Type B pancreatic cell (in vitro differentiated cells): ENCODE measurements around the gene RANBP2. TPM values are rescaled to one million over a fixed set of nuclear protein-coding genes. Genes with fewer than 3 reads are reported as not detected.

Experiments
- DNase-seq: peaks from one replicate; pipeline ENCODE4 v3.0.0; 2021; ENCODE audit warnings: mixed read lengths; ENCODE audit not compliant: unreplicated experiment; ENCODE audit errors: extremely low spot score
- H3K27ac Mint-ChIP-seq: 2 replicates; pipeline ENCODE4 v1.8.0; 2021; ENCODE audit warnings: mild to moderate bottlenecking, mixed read lengths
- H3K27me3 Mint-ChIP-seq: 2 replicates; pipeline ENCODE4 v1.8.0; 2021; ENCODE audit warnings: mixed read lengths
- H3K36me3 Mint-ChIP-seq: 2 replicates; pipeline ENCODE4 v1.8.0; 2021; ENCODE audit warnings: mixed read lengths
- H3K4me1 Mint-ChIP-seq: one replicate; pipeline ENCODE4 v1.8.0; 2021; ENCODE audit warnings: mixed read lengths; ENCODE audit not compliant: unreplicated experiment
- H3K4me3 Mint-ChIP-seq: 2 replicates; pipeline ENCODE4 v1.8.0; 2021; ENCODE audit warnings: mild to moderate bottlenecking, mixed read lengths
- H3K9me3 Mint-ChIP-seq: 2 replicates; pipeline ENCODE4 v1.8.0; 2021; ENCODE audit warnings: mixed read lengths
- total RNA-seq: library from RNA; stranded (reverse); gene quantifications from 2 replicates; pipeline ENCODE4 v1.2.1, GENCODE V29; 2021; ENCODE audit warnings: low replicate concordance
- TF ChIP-seq, protein P1 (sequence below): fragments of 200-600 bp; sonication (generic); conservative IDR thresholded peaks from 2 replicates; pipeline ENCODE4 v1.5.0; 2021; ENCODE audit warnings: antibody characterized with exemption, mild to moderate bottlenecking

Gene RANBP2
- total RNA-seq, 1 donor from 2014 or later: 80.3 TPM

DNA sequence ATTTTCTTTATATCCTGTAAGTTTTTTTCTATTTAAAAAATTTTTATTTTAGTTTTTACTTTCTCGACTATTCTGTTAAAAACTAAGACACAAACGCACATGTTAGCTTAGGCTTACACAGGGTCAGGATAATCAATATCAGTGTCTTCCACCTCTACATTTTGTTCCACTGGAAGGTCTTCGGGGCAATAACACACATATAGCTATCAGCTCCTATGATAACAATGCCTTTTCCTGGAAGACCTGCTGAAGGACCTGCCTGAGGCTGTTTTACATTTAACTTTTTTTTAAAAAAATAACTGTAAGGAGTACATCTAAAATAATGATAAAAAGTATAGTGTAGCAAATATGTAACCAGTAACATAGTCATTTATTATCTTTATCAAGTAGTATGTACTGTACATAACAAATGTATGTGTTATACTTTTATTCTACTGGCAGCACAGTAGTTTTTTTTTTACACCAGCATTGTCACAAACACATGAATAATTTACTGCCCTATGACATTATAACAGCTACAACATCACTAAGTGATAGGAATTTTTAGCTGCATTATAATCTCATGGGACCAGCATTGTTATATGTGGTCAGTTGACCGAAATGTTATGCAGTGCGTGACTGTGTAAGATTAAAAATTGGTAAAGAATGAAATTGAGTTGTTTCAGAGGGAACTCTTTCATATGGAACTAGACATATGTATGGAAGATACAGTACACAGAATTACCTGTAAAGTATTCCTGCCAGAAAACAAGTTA lies 105.2 kb downstream of the RANBP2 start:
- Mint-ChIP-seq H3K4me1 (no peaks in the 10 kb centered on the region), H3K36me3 (peaks cover 32% of the 10 kb centered on the region), H3K9me3 (no peaks in the 10 kb centered on the region), H3K4me3 (no peak overlapping the region), H3K27me3 (no peaks in the 10 kb centered on the region), H3K27ac (no peak overlapping the region)
- TF ChIP-seq, protein P1, sequence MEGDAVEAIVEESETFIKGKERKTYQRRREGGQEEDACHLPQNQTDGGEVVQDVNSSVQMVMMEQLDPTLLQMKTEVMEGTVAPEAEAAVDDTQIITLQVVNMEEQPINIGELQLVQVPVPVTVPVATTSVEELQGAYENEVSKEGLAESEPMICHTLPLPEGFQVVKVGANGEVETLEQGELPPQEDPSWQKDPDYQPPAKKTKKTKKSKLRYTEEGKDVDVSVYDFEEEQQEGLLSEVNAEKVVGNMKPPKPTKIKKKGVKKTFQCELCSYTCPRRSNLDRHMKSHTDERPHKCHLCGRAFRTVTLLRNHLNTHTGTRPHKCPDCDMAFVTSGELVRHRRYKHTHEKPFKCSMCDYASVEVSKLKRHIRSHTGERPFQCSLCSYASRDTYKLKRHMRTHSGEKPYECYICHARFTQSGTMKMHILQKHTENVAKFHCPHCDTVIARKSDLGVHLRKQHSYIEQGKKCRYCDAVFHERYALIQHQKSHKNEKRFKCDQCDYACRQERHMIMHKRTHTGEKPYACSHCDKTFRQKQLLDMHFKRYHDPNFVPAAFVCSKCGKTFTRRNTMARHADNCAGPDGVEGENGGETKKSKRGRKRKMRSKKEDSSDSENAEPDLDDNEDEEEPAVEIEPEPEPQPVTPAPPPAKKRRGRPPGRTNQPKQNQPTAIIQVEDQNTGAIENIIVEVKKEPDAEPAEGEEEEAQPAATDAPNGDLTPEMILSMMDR: no peak
- no peak for DNase-seq

DNA sequence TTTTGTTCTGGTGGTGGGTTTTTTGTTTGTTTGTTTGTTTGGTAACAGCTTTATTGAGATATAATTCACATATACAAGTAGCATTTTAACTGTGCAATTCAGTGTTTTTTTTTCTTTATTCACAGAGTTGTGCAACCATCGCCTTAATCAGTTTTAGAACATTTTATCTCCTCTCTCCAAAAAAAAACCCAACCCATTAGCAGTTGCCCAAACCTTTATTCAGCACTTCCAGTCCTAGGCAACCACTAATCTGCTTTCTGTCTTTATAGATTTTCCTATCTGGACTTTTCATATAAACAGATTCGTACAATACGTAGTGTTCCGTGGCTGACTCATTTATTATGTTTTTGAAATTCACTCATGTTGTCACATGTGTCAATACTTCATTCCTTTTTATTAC lies 106.0 kb downstream of the RANBP2 start:
- peaks cover 29% of the 10 kb centered on the region for H3K36me3 Mint-ChIP-seq
- H3K4me1 Mint-ChIP-seq: no peaks in the 10 kb centered on the region
- no peak for DNase-seq
- H3K27ac Mint-ChIP-seq: no peak overlapping the region
- TF ChIP-seq, protein P1: no peak
- H3K4me3 Mint-ChIP-seq: no peak overlapping the region
- no peaks in the 10 kb centered on the region for H3K9me3 Mint-ChIP-seq
- H3K27me3 Mint-ChIP-seq: no peaks in the 10 kb centered on the region

DNA sequence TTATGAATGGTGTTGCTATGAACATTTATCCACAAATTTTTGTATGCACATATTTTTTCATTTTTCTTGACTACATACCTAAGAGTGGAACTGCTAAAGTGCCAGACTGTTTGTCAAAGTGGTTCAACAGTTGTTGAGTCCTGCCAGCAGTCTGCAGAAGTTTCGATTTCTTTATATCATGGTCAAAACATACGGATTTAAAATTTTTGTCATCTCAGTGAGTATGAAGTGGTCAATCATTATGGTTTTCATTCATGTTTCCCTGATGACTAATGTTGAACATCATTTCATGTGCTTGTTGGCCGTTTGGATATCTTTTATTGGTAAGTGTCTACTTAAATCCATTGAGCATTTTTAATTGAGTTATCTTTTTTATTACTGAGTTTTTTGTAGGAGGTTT lies 106.5 kb downstream of the RANBP2 start:
- Mint-ChIP-seq H3K36me3 (peaks cover 25% of the 10 kb centered on the region), H3K4me3 (no peak overlapping the region), H3K27ac (no peak overlapping the region), H3K4me1 (no peaks in the 10 kb centered on the region), H3K9me3 (no peaks in the 10 kb centered on the region), H3K27me3 (no peaks in the 10 kb centered on the region)
- no peak for DNase-seq
- TF ChIP-seq, protein P1: no peak

DNA sequence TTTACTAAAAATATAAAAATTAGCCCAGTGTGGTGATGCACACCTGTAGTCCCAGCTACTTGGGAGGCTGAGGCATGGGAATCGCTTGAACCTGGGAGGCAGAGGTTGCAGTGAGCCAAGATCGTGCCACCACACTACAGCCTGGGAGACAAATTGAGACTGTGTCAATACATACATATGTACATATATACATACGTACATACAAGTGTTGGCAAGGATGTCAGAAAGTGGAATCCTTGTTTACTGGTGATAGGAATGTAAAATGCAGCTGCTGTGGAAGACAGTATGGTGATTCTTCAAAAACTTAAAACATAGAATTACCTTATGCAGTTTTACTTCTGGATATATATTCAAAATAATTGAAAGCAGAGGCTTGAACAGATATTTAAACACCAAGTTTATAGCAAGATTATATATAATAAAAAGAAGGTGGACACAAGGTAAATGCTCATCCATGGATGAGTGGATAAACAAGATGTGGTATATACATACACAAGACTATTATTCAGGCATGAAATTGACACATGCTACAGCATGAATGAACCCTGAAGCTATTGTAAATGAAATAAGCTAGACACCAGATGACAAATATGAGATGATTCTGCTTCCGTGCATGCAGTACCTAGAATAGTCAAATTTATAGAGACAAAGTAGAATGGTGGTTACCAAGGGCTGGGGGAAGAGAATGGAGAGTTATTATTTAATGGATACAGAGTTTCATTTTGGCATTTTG lies 110.5 kb downstream of the RANBP2 start:
- Mint-ChIP-seq H3K27me3 (no peaks in the 10 kb centered on the region), H3K36me3 (peaks cover 18% of the 10 kb centered on the region), H3K4me1 (peaks cover 6% of the 10 kb centered on the region), H3K27ac (no peak overlapping the region), H3K9me3 (peaks cover 2% of the 10 kb centered on the region), H3K4me3 (no peak overlapping the region)
- TF ChIP-seq, protein P1: no peak
- DNase-seq: no peak

DNA sequence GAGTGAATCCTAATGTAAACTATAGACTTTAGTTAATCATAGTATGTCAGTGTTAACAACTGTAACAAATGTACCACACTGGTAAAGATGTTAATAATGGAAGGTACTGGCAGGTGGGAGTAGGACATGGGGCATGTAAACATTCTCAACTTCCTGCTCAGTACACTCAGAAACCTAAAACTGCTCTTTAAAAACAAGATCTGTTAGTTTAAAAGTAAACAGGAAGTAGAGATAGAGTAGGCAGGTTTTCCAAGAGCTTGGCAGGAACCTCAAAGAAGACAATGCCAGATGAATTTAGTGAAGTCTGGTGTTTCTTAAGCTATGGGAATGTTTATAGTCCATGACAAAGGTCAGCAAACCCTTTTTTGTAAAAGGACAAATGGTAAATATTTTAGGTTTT lies 113.9 kb downstream of the RANBP2 start:
- no peak overlapping the region for H3K4me3 Mint-ChIP-seq
- H3K36me3 Mint-ChIP-seq: peaks cover 35% of the 10 kb centered on the region
- no peak overlapping the region for H3K27ac Mint-ChIP-seq
- H3K4me1 Mint-ChIP-seq: peaks cover 6% of the 10 kb centered on the region
- H3K27me3 Mint-ChIP-seq: no peaks in the 10 kb centered on the region
- peaks cover 17% of the 10 kb centered on the region for H3K9me3 Mint-ChIP-seq
- TF ChIP-seq, protein P1: no peak
- no peak for DNase-seq
